ENCODE results near the gene MMADHC. TPM values are rescaled to one million over a fixed set of nuclear protein-coding genes. Genes with fewer than 3 reads are reported as not detected.

Gene MMADHC
- total RNA-seq, 1 donor from 2014 or later, result 87.3 TPM

DNA sequence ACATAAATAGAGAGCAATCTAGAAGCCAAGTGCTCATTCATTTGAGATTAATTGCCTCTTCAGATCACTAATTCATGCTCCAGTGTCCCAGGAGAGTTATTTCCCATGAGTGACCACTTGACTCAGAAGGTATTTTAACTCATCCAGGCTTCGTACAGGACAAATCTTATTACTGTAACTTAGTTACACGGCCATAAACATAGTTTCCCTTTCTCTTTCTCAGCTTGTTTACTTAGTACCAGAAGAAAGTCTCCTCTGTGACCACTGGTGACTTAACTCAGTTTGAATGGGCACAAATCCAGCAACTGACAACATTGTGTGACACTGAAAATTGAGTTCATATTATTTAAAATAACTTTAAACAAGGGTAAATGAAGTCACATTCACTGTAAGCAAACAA, 25.3 kb downstream of the MMADHC start:
- no peaks in the 10 kb centered on the region for H3K9me3 Mint-ChIP-seq
- DNase-seq (ENCODE audit: extremely low spot score, unreplicated experiment), result no peak
- no peaks in the 10 kb centered on the region for H3K27me3 Mint-ChIP-seq
- no peak overlapping the region for H3K4me3 Mint-ChIP-seq
- peaks cover 11% of the 10 kb centered on the region for H3K4me1 Mint-ChIP-seq (ENCODE audit: unreplicated experiment)
- no peak overlapping the region for H3K27ac Mint-ChIP-seq
- TF ChIP-seq, protein P1, sequence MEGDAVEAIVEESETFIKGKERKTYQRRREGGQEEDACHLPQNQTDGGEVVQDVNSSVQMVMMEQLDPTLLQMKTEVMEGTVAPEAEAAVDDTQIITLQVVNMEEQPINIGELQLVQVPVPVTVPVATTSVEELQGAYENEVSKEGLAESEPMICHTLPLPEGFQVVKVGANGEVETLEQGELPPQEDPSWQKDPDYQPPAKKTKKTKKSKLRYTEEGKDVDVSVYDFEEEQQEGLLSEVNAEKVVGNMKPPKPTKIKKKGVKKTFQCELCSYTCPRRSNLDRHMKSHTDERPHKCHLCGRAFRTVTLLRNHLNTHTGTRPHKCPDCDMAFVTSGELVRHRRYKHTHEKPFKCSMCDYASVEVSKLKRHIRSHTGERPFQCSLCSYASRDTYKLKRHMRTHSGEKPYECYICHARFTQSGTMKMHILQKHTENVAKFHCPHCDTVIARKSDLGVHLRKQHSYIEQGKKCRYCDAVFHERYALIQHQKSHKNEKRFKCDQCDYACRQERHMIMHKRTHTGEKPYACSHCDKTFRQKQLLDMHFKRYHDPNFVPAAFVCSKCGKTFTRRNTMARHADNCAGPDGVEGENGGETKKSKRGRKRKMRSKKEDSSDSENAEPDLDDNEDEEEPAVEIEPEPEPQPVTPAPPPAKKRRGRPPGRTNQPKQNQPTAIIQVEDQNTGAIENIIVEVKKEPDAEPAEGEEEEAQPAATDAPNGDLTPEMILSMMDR (conservative IDR thresholded peaks at IDR 0.05), result no peak
- peaks cover 11% of the 10 kb centered on the region for H3K36me3 Mint-ChIP-seq

DNA sequence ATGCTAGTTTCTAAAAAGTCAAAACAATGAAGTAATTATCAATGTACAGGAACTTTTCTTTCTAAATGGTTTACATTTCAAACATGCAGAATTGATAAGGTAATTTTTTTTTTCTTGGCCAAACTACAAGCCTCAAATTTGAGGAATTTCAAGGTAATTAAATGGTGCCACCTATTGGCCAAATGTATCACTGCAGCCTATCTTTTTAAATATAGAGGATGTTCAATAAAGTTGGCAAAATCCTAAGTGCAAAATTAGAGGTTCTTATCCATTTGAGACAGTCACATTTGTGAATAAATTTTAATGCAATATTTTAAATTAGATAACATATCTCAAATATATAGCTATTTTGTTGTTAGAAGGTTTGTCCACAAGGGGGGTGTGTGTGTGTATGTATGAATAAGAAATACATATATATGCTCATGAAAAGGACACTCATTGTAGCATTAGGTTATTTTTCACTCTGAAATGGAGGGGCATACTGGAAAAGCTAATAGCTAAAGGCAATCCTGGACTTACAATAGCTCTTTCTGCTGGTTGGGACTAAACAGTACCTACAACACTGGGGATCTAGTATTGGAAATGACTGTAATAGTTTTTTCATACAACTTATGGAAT, 26.2 kb downstream of the MMADHC start:
- no peak overlapping the region for H3K4me3 Mint-ChIP-seq
- no peak overlapping the region for H3K27ac Mint-ChIP-seq
- H3K36me3 Mint-ChIP-seq, result peaks cover 6% of the 10 kb centered on the region
- H3K4me1 Mint-ChIP-seq (ENCODE audit: unreplicated experiment), result peaks cover 11% of the 10 kb centered on the region
- H3K27me3 Mint-ChIP-seq, result no peaks in the 10 kb centered on the region
- TF ChIP-seq, protein P1 (conservative IDR thresholded peaks at IDR 0.05), result peak; percentile 98
- no peaks in the 10 kb centered on the region for H3K9me3 Mint-ChIP-seq
- no peak for DNase-seq (ENCODE audit: extremely low spot score, unreplicated experiment)

DNA sequence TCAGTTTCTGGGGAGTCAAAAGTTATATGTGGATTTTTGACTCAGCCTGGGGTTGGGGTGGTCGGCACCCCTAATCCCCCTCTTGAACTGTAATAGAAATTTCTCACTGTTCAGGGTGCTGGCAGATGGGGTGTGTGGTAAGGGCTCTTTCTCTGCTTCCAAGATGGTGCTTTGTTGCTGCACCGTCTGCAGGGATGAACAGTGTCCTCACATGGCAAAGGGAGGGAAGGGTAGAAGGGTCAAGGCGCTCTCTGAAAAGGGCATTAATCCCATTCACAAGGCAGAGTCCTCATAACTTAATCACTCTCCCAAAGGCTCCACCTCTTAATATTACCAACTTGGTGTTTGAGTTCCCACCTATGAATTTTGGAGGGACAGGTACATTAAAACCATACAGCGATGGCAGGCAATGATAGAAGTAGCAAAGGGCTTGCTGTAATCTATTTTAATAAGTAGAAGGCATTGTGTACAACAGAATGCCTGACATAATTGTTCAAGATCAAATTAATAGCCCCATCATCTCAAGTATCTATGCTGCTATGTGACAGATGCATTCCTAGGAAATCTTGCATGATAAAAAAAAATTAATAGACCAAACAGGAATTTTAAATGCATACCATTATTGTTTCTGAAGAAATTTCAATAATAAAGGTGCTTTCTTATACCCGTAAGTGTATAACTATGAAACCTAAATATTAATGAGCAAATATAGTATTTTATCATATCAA, 28.1 kb downstream of the MMADHC start:
- H3K27ac Mint-ChIP-seq, result no peak overlapping the region
- TF ChIP-seq, protein P1 (conservative IDR thresholded peaks at IDR 0.05), result no peak
- H3K27me3 Mint-ChIP-seq, result no peaks in the 10 kb centered on the region
- no peak overlapping the region for H3K4me3 Mint-ChIP-seq
- H3K36me3 Mint-ChIP-seq, result no peaks in the 10 kb centered on the region
- H3K9me3 Mint-ChIP-seq, result no peaks in the 10 kb centered on the region
- H3K4me1 Mint-ChIP-seq (ENCODE audit: unreplicated experiment), result peaks cover 11% of the 10 kb centered on the region
- no peak for DNase-seq (ENCODE audit: extremely low spot score, unreplicated experiment)

DNA sequence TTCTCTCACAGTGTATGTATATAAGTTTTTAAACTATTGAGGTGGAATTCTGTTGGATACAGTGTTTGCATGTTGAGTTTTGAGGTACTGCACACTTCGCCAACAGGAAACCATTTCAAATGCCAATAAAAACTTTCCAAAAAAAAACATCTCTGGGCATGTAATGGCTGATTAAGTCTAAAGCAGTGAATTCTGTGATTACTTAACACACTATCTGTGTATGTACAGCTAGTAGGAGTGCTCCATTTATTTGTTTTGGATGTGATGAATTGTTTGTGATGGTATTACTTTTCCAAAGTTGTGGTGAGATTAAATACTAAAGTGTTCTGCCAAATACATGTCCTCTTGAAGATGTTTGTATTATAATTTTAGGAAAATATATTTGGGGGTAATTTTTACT, 31.1 kb downstream of the MMADHC start:
- no peak for DNase-seq (ENCODE audit: extremely low spot score, unreplicated experiment)
- TF ChIP-seq, protein P1 (conservative IDR thresholded peaks at IDR 0.05), result no peak
- Mint-ChIP-seq H3K9me3 (no peaks in the 10 kb centered on the region), H3K27me3 (no peaks in the 10 kb centered on the region), H3K4me1 (ENCODE audit: unreplicated experiment) (peaks cover 5% of the 10 kb centered on the region), H3K36me3 (no peaks in the 10 kb centered on the region), H3K4me3 (no peak overlapping the region), H3K27ac (no peak overlapping the region)

DNA sequence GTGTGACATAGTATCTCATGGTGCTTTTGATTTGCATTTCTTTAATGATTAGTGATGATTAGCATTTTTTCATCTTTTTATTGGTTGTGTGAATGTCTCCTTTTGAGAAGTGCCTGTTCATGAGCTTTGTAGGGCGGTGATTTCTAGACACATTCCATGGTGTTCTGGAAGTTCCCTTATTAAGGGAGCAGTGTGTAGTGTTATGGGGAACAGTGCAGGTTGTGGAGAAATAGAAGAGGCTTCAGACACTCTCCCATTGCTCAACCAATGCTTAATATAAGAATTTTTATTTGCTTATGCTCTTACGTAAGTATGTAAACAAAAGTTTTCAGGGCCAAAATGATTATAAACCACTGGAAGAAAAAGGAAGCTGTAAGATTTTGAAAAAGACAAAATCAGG, 34.7 kb downstream of the MMADHC start:
- TF ChIP-seq, protein P1 (conservative IDR thresholded peaks at IDR 0.05), result no peak
- H3K27ac Mint-ChIP-seq, result no peak overlapping the region
- H3K4me3 Mint-ChIP-seq, result no peak overlapping the region
- H3K9me3 Mint-ChIP-seq, result no peaks in the 10 kb centered on the region
- no peak for DNase-seq (ENCODE audit: extremely low spot score, unreplicated experiment)
- no peaks in the 10 kb centered on the region for H3K36me3 Mint-ChIP-seq
- no peaks in the 10 kb centered on the region for H3K27me3 Mint-ChIP-seq
- no peaks in the 10 kb centered on the region for H3K4me1 Mint-ChIP-seq (ENCODE audit: unreplicated experiment)
